ENCODE results near the gene PDE6B.

The PDE6B gene

GRCh38 chr4:712916-713632 is 87.7 kb downstream of the PDE6B start:
- no peak for TF ChIP-seq CTCF (IDR thresholded peaks at IDR 0.05; ENCODE audit: extremely low read depth, insufficient read depth, missing control alignments)
- no peak for DNase-seq (ENCODE audit: low spot score)
- in situ Hi-C loops (cut with MboI; ENCODE audit: low pct_unique_long_range_greater_than_20kb, low sequenced_read_pairs, unreplicated experiment) = no loop called here

GRCh38 chr4:714087-714486 is 88.7 kb downstream of the PDE6B start:
- DNase-seq (ENCODE audit: low spot score) = no peak
- in situ Hi-C loops (cut with MboI; ENCODE audit: low pct_unique_long_range_greater_than_20kb, low sequenced_read_pairs, unreplicated experiment) = no loop called here

DNA sequence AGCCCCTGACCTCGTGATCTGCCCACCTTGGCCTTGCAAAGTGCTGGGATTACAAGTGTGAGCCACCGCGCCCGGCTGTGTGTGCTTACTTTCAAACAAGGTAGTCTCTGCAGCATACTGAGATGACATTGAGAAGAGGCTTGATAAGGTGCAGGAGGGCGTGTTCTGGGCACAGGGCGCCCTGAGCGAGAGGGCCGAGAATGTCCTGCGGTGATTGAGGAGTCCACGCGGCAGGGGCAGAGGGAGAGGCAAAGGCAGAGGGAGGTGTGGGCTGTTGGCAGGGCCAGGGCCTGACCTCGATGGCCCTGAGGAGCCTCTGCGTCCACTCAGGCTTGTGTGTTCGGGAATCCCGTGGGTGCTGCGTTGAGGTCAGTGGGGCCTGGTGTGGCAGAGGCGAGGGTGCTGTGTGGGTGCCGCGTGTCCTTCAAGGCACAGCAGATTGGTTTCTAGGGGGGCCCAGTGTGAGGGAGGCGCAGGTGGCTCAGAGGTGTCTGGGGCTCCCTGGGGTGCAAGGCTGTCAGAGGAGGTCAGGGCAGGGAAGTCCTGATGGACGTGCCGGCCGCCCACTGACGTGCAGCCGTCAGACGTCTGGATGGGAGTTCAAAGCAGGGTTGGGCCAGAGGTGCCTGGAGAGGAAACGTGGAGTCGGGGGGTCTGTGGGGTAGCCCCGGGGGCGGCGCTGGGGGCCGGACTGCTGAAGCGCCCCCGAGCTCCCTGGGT is 92.4 kb downstream of the PDE6B start:
- in situ Hi-C loops (cut with MboI; ENCODE audit: low pct_unique_long_range_greater_than_20kb, low sequenced_read_pairs, unreplicated experiment) = no loop called here
- DNase-seq (ENCODE audit: low spot score) = no peak
- TF ChIP-seq CTCF (IDR thresholded peaks at IDR 0.05; ENCODE audit: extremely low read depth, insufficient read depth, missing control alignments) = no peak

More at GRCh38 chr4:714087-714486, 88.7 kb downstream of the PDE6B start:
- TF ChIP-seq CTCF (IDR thresholded peaks at IDR 0.05; ENCODE audit: extremely low read depth, insufficient read depth, missing control alignments) = no peak

GRCh38 chr4:718460-718859 is 93.1 kb downstream of the PDE6B start:
- in situ Hi-C loops (cut with MboI; ENCODE audit: low pct_unique_long_range_greater_than_20kb, low sequenced_read_pairs, unreplicated experiment) = no loop called here
- DNase-seq (ENCODE audit: low spot score) = no peak
- TF ChIP-seq CTCF (IDR thresholded peaks at IDR 0.05; ENCODE audit: extremely low read depth, insufficient read depth, missing control alignments) = no peak
